Jurkat, Clone E6-1 (cell line): ENCODE measurements around the gene LENG1.
A peak's percentile ranks its signal among the peaks of the same experiment; 100 is the strongest.

Experiments
- DNase-seq: peaks from one replicate; pipeline ENCODE4 v3.0.0-alpha.2; 2011; ENCODE audit warnings: low read depth, low spot score
- H3K4me3 ChIP-seq: 2 replicates; pipeline ENCODE4 v1.5.1; 2011; ENCODE audit warnings: mild to moderate bottlenecking, low read length, control low read depth, moderate library complexity

Gene LENG1

DNA sequence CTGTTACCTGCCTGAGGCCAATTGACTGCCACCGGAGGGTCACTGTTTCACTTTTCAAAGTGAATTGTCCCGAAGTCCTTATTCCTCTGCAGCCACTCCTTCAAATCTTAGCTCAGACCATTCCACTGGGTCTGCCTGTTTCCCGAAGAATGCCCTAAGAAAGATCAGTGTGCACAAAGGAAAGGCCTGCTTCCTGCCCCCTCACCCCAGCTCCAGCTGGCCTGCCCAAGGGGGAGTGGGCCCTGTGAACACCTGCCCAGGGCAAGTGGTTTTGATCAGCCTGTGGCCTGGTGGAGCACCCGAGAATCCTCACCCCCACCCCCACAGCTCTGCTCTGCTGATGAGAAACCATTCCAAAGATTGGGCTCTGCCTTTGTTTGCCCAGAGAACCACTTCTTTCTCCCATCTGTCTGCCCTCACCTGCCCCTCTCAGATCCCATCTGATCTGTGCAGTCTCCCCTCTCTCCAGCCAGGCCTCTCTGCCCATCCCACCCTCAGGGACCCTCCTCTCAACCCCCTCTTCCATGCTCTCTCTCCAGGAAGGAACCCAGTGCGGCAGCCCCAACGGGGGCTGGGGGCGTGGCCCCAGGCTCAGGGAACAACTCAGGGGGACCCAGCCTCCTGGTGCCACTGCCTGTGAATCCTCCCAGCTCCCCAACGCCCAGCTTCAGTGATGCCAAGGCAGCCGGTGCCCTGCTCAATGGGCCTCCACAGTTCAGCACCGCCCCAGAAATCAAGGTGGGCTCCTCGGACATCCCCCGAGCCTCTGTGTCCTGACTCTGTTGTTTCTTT, 10.3 kb downstream of the LENG1 start:
- no peak for DNase-seq
- no peak overlapping the region for H3K4me3 ChIP-seq

DNA sequence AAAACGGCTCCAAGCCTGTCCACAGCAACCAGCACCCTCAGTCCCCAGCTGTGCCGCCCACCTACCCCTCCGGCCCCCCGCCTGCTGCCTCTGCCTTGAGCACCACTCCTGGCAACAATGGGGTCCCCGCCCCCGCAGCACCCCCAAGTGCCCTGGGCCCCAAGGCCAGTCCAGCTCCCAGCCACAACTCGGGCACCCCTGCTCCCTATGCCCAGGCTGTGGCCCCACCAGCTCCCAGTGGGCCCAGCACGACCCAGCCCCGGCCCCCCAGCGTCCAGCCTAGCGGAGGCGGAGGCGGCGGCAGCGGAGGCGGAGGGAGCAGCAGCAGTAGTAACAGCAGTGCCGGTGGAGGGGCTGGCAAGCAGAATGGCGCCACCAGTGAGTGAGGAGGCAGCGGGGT, 11.4 kb downstream of the LENG1 start:
- no peak overlapping the region for H3K4me3 ChIP-seq
- DNase-seq = no peak

DNA sequence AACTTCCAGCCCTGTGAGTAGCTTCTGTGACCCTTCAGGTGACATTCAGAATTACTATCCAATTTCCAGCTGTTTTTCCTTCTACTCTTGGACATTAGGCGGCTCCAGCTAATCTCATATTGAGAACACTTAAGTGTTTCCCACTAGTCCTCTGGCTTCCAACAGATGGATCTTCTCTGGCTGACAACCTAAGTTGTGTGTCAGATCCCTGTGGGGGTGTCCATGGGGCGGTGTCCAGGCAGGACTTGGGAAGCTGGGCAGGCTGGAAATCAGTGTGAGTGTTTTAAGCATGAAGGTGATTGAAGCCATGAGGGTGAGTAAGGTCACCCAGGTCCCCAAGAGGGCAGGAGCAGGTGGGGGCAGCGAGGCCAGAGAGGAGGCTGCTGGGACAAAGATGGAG, 11.8 kb downstream of the LENG1 start:
- DNase-seq = no peak
- H3K4me3 ChIP-seq = no peak overlapping the region

DNA sequence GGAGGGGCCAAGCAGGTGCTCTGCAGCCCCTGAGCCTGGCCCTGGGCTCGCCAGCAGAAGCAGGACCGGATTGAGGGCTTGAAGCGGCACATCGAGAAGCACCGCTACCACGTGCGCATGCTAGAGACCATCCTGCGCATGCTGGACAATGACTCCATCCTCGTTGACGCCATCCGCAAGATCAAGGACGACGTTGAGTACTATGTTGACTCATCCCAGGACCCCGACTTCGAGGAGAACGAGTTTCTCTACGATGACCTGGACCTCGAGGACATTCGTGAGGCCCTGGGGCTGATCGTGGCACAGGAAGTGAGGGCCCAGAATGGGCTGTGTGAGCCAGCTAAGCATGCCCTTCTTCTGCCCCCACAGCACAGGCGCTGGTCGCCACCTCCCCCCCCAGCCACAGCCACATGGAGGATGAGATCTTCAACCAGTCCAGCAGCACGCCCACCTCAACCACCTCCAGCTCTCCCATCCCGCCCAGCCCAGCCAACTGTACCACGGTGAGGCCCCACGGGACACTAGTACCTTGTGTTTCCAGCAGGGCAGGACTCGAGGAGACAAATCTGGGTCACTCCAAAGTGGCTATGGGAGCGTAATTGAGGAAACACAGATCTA, 13.9 kb downstream of the LENG1 start:
- H3K4me3 ChIP-seq = no peak overlapping the region
- no peak for DNase-seq

DNA sequence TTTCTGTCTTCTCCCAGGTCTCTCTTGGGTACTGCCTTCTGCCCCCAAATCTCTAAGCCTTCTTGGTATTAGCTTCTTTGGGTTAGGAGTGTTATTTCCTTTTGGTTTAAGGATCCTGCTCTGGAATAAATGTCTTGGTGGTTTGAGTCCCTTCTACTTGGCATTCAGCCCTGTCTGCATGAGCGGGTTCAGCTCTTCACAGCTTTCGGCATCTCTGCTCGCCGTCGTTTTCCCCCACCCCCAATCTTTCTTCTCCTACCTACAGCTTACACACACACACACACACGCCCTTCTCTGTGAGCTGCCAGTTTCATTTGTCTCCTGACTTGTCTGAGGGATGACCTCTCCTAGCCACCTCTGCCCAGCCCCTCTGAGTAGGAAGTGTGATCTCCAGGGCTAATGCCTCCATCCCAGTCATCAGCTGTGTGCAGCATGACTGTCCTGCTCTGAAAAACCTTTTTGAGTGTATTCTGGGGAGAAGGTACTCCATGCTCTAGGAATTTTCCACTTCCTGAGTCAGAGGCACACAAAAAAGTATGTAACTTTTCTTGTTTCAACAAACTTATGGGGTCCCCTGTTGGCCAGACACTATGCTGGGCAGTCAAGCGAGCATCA, 17.2 kb downstream of the LENG1 start:
- H3K4me3 ChIP-seq = no peak overlapping the region
- no peak for DNase-seq

DNA sequence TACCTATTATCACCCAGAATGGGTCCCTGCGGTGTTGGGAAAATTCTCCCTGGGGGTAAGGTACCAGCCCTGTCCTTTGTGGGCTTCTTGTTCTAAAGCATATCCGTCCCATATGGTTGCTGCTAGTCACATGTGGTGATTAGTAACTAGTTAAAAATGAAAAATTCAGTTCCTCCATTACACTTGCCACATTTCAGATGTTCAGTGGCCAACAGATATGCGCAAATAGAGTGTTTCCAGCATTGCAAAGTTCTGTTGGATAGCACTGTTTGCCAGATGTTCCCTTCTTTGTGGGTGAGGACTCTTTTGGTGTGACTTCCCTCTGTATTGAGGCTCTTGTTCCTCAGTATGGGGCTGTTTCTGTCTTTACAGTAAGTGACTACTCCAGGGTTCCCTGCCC, 18.2 kb downstream of the LENG1 start:
- no peak for DNase-seq
- H3K4me3 ChIP-seq = no peak overlapping the region

DNA sequence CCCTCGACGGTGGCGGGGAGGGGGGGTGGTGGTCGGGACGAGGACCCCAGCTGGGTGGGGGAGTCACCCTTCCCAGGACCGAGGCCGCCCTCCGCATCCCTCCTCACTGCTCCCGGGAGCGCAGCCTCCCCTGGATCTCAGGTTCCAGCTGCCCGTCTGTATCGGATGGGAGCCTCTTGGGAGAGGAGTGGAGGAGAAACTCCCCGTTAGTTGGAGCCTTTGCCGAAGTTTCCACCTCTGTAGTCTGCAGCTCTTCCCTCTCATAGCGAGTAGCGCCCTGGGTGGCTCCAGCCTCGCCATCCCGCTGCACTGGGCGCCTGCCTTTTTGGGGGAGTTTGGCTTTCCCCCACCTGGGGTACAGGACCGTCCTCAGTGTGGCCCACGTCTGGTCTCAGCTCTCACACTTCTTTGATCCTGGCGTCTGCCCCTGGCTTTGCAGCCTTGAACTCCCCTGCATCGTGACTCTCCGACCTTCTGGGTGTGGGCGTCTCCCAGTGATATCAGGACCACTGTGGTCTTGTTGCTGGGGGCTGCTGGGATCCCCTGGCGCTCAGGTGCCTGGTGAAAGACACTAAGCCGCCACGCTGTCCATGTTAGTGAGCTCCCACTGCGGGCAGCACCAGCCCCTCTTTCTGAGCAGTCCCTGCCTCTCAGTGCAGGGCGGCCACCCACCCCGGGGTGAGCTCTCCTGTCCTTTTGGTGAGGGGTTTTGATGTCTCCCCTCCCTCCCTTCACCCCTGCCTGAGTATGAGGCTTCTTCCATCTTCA, 20.8 kb downstream of the LENG1 start:
- DNase-seq = no peak
- peak overlapping the region; percentile 66 for H3K4me3 ChIP-seq

DNA sequence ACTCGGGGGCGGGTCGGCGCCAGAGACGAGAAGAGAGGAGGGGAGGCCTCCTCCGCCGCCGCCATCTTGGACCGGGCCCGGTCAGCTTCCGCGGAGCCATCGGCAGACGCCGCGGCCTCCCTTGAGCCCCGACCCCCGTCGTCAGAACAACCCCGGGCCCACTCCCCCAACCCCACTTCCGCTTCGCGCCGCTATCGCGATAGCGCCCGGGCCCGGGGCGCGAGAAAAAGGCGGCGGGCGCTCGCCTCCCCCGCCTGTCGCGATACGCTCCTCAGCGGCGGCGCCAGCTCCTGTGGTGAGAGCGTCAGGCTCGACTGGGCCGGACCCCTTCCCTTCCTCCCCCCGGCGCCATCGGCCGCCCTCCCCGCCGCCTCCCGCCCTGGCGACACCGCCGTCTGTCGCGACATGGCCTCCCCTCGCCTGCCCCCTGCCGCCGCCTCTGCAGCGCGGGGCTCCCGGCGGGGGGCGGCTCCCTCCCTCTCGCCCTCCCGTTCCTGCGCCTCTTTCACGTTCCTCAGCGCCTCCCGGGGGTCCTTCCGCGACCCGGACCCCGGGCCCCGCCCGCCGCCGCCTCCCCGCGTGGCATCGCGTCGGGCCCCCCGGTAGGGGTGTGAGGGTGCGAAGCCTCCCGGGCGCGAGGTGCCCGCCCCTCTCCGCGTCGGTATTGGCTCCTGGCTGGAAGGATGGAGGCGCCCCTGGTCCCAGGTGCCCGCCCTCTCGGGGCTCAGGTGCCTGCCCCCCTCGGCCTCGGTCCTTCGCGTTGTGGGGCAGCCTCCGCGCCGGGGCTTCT, 21.6 kb downstream of the LENG1 start, which contains the start of gene CNOT3:
Gene CNOT3, plus strand, starts transcription at position 64 of the 790 bp plus-strand sequence. CDS start 5,217 bp downstream, outside the sequence.
- DNase-seq = no peak

DNA sequence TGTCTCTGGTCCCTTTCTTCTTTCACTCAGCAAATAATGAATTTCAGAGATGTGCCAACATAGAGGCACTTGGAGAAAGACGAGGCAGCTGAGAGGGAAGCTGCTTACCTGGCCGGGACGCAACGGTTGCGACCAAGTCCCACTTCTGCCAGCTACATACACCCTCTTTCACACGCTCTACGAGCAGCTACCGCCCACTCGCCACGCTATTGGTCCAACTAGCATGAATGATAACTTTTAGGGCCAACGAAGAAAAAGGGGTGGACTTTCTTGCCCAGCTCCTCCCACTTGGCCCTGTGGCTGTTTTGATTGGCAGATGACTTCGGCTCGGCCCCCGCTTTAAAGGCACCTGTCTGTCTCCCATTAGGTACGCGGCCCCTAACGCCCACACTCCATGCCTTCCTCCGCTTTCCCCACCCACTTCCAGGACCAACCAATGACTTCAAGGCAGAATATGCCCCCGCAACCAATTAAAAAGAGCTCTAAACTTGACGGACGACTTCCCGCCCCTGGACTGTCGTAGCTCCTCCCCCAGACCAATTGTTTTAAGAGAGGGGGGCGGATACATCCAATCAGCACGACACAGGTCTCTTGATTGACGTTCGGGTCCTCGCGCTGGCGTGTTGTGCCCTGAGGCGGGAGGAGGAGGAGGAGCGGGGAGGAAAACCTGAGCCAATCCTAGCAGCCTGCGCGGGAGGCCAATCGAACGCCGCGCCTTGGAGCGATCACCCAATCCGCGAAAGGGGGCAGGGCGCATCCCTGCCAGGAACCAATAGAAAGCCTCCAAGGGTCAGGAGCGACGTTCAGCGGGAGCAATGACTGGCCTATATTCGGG, 22.4 kb downstream of the LENG1 start:
- peak overlapping the region; percentile 66 for H3K4me3 ChIP-seq
- DNase-seq = peak; percentile 100

More for the DNA sequence above, 21.6 kb downstream of the LENG1 start, which contains the start of gene CNOT3:
- H3K4me3 ChIP-seq = peak within 1 kb of the TSS; percentile 66

DNA sequence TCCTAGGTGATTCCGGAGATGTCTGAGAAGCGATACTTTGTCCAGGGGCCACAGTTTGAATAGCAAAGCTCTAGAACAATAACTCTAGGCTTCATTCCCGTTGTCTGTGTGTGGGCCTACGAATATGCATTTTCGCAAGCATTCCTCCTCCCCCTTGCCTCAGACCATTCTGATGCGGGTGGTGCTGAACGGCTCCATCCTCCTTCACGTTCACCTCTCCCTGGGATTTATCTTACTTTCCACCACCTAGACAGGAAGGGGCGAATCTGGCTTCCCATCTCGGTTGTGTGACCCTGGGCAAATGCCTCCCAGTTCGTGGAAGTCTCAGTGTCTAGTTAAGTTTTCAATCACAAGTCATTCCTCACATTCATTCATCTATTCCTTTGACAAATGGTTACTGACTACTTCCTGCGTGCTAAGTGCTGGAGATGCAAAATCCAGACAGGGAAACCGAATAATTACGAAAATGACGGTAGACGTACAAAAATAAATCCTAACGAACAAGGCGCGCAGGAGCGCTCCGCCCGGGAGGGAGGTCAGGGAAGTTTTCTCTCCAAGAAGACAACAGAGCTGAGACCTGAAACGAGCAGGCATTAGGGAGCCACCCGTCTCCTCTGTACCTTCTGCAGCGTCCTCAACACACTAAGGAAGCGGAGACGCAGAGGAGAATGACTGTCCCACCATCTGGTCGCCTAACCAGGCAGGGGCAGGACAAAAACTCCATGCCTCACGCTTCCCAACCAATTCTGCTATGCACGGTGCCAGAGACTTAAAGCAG, 23.2 kb downstream of the LENG1 start:
- no peak for DNase-seq
- H3K4me3 ChIP-seq = peak overlapping the region; percentile 59

DNA sequence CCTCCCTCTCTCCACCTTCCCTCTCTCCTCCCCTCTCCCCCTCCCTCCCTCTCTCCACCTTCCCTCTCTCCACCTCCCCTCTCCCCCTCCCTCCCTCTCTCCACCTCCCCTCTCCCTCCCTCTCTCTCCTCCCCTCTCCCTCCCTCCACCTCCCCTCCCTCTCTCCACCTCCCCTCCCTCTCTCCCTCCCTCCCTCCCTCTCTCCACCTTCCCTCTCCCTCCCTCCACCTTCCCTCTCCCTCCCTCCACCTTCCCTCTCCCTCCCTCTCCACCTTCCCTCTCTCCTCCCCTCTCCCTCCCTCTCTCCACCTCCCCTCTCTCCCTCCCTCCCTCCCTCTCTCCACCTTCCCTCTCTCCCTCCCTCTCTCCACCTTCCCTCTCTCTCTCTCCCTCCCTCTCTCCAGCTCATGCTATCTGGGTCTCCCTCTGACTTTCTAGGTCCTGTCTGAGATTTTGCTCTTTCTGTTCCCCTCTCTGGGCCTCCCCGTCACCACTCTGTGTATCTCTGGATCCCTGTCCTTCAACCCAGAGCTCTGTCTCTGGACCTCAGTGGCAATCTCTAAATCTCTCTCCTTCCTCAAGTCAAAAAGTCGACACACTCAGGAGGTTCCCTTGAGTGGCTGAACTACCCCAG, 25.4 kb downstream of the LENG1 start:
- no peak overlapping the region for H3K4me3 ChIP-seq
- no peak for DNase-seq

DNA sequence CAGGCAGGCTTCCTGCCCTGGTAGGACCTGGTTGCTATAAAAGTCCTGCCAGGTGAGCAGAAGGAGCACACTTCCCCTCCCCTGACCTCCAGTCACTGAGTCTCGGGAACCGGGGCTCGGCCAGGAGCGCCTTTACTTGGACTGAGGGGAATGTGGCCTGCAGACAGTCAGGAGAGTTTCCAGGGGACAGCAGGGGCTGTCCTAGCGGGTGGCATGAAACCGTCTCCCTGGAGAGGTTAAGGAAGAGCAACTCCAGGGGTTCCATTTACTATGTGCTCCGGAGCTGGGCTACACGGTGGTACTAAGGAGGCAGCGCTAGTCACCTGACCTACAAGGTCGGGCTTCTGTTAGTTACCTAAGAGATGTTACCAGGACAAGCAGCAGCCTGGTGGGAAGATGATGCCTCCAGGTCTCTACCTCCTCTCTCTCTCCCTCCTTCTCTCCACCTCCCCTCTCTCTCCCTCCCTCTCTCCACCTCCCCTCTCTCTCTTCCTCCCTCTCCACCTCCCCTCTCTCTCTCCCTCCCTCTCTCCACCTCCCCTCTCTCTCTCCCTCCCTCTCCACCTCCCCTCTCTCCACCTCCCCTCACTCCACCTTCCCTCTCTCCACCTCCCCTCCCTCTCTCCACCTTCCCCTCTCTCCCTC, 26.1 kb downstream of the LENG1 start:
- peak; percentile 82 for DNase-seq
- no peak overlapping the region for H3K4me3 ChIP-seq

DNA sequence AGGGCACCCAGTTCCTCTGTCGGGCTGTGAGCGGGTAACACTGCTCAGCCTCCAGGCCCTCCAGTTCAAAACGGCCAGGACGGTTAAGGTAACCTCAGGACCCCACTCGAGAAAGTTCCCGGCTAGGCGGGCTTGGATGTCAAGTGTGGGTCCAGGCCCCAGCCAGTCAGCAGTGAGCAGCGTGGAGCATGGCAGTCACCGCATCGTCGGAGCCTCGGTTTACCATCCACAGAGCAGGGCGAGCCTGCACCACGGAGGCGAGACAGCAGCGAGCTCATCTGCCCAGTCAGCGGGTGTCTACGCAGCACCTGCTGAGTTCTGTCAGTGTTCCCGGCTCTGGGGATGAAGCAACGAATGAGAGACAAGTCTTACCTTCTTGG, 29.9 kb downstream of the LENG1 start:
- no peak for DNase-seq
- no peak overlapping the region for H3K4me3 ChIP-seq

DNA sequence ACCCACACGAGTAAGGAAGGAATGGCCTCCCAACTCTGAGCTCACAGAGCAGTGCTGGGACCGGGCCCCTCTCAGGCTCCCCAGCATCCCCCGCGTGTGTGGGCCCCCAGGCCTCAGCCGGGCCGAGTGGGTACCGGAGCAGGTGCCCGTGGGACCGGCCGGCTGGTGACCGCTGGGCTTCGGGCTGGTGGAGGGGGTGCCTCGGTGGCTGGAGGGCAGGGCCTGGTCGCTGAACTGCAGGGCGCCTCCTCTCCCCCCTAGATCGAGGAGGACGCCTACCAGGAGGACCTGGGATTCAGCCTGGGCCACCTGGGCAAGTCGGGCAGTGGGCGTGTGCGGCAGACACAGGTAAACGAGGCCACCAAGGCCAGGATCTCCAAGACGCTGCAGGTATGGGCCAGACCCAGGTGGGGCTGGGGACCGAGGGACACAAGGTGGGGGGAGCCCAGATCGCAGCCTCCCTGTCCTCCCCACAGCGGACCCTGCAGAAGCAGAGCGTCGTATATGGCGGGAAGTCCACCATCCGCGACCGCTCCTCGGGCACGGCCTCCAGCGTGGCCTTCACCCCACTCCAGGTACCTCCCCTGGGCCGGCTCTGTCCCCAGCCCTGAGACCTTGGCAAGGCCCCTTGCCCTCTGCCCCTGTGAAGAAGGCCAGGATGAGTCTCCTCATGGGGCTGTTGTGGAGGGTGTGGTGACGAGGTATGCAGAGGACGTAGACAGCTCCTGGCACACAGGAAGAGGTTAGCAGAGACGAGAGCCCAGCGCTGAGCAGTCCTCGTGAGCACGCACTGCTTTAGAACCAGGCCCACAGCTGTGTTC, 30.5 kb downstream of the LENG1 start:
- DNase-seq = no peak
- no peak overlapping the region for H3K4me3 ChIP-seq

DNA sequence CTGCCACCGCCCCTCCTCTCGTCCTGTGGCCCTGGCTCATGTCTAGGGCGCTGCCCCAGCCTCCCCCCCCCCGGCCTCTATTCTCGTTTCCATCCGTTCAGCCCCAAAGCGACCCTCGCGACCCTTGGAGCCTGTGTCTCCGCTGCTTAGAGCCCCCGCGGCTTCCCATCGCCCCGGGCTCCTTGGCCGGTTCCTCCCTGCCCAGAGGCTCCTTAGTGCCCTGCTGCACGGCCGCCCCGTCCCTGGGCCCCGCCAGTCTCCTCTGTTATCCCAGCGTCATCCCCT, 31.1 kb downstream of the LENG1 start:
- no peak for DNase-seq
- H3K4me3 ChIP-seq = no peak overlapping the region
